Upper lobe of left lung (tissue), 4 donors: ENCODE results near the gene ZNF519.

Source experiments
- CTCF ChIP-seq, 6 experiments: fragments of 450-650 bp in 4 of 6; fragments of 200-600 bp in 2 of 6; sonication (generic) in 2 of 6; IDR thresholded peaks; one replicate each; pipeline ENCODE4 v1.5.1; 2016 to 2019; ENCODE audit warnings: antibody characterized with exemption in 6 of 6
- POLR2A ChIP-seq, 4 donors: fragments of 450-650 bp; IDR thresholded peaks; one replicate each; pipeline ENCODE4 v1.5.1; 2016 to 2017; ENCODE audit warnings: antibody characterized with exemption in 4 of 4, mild to moderate bottlenecking in 2 of 4

- TF ChIP-seq CTCF (IDR thresholded peaks at IDR 0.05) (no peak), POLR2A (IDR thresholded peaks at IDR 0.05) (no peak)
Observed at GRCh38 chr18:14085770-14086457, 46.3 kb downstream of the ZNF519 start.
